Brain microvascular endothelial cell (primary cell): ENCODE measurements around the gene PTTG1.

Source experiments
- DNase-seq: peaks from one replicate; pipeline ENCODE4 v3.0.0-alpha.2; 2020
- H3K27ac ChIP-seq: fragments of 250-450 bp; sonication (Bioruptor Pico); 2 replicates; pipeline ENCODE4 v1.5.1; 2020; ENCODE audit warnings: mild to moderate bottlenecking, moderate library complexity
- H3K27me3 ChIP-seq: fragments of 250-450 bp; sonication (Bioruptor Pico); replicated peaks from 2 replicates; pipeline ENCODE4 v1.5.1; 2020; ENCODE audit warnings: mild to moderate bottlenecking
- H3K36me3 ChIP-seq: fragments of 250-450 bp; sonication (Bioruptor Pico); replicated peaks from 2 replicates; pipeline ENCODE4 v1.5.1; 2020; ENCODE audit warnings: mild to moderate bottlenecking
- H3K4me3 ChIP-seq: 2 replicates; pipeline ENCODE4 v1.5.1; 2011; ENCODE audit warnings: low read depth, mild to moderate bottlenecking, control low read depth, low read length, moderate library complexity
- CTCF ChIP-seq: IDR thresholded peaks from 2 replicates; pipeline ENCODE4 v1.5.1; 2011; ENCODE audit warnings: low read depth, mild to moderate bottlenecking, moderate library complexity, low read length, control low read depth, inconsistent platforms; ENCODE audit errors: missing control alignments
- in situ Hi-C: cut with HindIII; loops from 2 replicates; pipeline ENCODE4 v1.10.0; 2017; ENCODE audit warnings: low sequenced_read_pairs, low pct_ligation_motif_present

The PTTG1 gene

DNA sequence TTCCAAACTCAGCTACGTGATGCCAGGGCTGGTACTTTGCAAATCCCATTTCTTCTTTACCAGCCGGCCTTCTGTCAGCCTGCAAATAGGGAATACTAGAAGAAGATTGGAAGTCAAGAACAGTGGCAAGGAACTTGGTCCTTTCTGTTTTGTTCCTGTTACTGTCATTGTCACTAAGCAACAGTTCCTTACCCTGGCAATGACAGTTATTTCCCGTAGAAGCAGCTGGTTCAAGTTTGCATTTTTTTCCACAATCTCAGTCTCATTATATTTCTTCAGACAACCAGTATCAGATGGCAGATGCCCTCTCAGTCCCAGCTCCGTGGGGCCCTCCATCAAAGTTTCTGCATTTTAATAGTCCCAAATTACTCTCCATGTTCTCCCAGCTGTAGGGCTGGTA, 42.1 kb upstream of the PTTG1 start:
- DNase-seq: no peak
- H3K27ac ChIP-seq: no peak overlapping the region
- in situ Hi-C loops: no loop called here

DNA sequence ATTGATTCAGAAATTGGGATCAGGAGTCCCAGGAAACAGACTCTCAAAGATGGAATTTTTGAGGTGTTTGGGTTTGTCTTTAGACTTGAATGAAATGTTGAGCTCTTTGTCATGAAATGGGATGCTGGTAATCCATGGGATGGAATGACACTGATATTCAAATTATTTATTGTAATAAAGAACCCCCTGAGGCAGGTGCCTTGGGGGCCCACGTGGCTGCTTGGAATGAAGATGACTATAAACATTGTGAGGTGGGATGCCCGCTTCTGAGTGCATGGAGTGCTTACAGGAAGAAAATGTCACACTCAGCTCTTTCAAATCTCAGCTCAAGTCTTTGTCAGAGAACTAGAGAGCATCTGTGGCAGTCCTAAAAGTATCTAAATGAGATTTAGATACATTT, 41.6 kb upstream of the PTTG1 start:
- TF ChIP-seq CTCF: no peak
- in situ Hi-C loops: no loop called here
- Histone ChIP-seq H3K4me3 (no peak overlapping the region), H3K27me3 (no peaks in the 10 kb centered on the region), H3K27ac (no peak overlapping the region), H3K36me3 (no peaks in the 10 kb centered on the region)
- no peak for DNase-seq

More for the DNA sequence above, 42.1 kb upstream of the PTTG1 start:
- H3K27me3 ChIP-seq: no peaks in the 10 kb centered on the region
- H3K4me3 ChIP-seq: no peak overlapping the region
- no peaks in the 10 kb centered on the region for H3K36me3 ChIP-seq
- no peak for TF ChIP-seq CTCF

DNA sequence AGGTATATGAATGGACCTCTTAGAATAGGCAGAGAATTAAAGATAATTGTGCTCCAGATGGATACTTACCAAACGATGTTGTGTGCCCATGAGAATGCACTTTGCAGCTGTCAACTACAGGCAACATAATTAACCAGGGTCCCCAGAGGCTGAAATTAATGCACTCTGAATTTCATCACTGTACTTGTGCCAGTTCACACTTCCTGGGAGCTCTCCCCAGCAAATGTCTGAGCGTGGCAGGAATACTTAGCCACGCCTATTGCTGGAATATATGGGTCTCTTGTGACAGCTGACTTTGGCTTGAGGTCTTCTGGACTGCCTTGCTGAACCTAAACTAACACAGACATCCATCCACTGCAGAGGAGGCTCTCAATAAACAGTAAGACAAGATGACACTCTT, 39.3 kb upstream of the PTTG1 start:
- no peak overlapping the region for H3K27ac ChIP-seq
- no peaks in the 10 kb centered on the region for H3K36me3 ChIP-seq
- no peak for DNase-seq
- H3K27me3 ChIP-seq: no peaks in the 10 kb centered on the region
- TF ChIP-seq CTCF: no peak
- H3K4me3 ChIP-seq: no peak overlapping the region
- in situ Hi-C loops: no loop called here

GRCh38 chr5:160384681-160385080, 37.0 kb upstream of the PTTG1 start:
- TF ChIP-seq CTCF: no peak
- Histone ChIP-seq H3K27me3 (no peaks in the 10 kb centered on the region), H3K36me3 (no peaks in the 10 kb centered on the region), H3K27ac (no peak overlapping the region), H3K4me3 (no peak overlapping the region)
- DNase-seq: no peak
- in situ Hi-C loops: no loop called here

GRCh38 chr5:160385496-160385895, 36.2 kb upstream of the PTTG1 start:
- Histone ChIP-seq H3K27ac (no peak overlapping the region), H3K36me3 (no peaks in the 10 kb centered on the region), H3K27me3 (no peaks in the 10 kb centered on the region), H3K4me3 (no peak overlapping the region)
- no peak for TF ChIP-seq CTCF
- in situ Hi-C loops: no loop called here
- DNase-seq: no peak

DNA sequence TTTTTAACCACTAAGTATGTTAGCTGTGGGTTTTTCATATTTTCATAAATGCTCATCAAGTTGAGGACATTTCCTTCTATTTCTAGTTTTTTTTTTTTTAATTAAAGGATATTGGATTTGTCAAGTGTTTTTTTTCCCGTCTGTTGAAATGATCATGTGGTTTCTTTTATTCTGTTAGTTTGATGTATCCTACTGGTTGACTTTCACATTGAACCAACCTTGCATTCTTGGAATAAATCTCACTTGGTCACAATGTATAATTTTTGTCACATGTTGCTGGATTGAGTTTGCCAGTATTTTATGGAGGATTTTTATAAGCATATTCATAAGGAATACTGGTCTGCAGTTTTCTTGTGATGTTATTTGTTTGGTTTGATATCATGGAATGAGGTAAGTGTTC, 34.2 kb upstream of the PTTG1 start:
- Histone ChIP-seq H3K27ac (no peak overlapping the region), H3K36me3 (no peaks in the 10 kb centered on the region), H3K27me3 (no peaks in the 10 kb centered on the region), H3K4me3 (no peak overlapping the region)
- in situ Hi-C loops: no loop called here
- no peak for DNase-seq
- TF ChIP-seq CTCF: no peak
